HL-60 (cell line): ENCODE data around the gene DOP1A.

Experiments used
- GABPA ChIP-seq: IDR thresholded peaks from 2 replicates; pipeline ENCODE4 v1.6.1; 2012; ENCODE audit warnings: low read depth
- POLR2AphosphoS5 ChIP-seq: IDR thresholded peaks from 2 replicates; pipeline ENCODE4 v1.6.1; 2012; ENCODE audit warnings: low read depth
- TF ChIP-seq, protein P1 (sequence below): IDR thresholded peaks from one replicate; pipeline ENCODE4 v1.5.1; 2011; ENCODE audit warnings: low read length, control low read depth, inconsistent platforms; ENCODE audit not compliant: insufficient read depth
- TF ChIP-seq, protein P2 (sequence below): IDR thresholded peaks from 2 replicates; pipeline ENCODE4 v1.6.1; 2012; ENCODE audit warnings: low read depth; ENCODE audit not compliant: insufficient replicate concordance

DNA sequence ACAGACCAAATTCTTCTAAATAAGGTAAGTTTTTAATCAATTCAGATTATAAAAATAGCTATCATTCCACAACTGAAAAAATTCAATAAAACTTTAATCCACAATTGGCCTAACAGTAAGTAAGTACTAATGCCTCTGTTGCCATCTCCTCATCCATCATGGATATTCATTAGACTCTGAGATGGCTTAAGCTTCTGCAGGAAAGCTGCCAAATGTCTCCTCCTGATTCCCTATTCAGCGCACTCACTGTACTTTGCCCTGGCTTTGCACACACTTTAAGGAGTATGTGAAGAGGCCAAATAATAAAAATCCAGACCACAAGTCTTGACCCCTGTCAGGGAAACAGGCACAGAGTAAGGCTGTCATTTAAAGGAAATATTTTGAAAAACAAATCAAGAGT, 102.0 kb downstream of the DOP1A start:
- TF ChIP-seq, protein P1, sequence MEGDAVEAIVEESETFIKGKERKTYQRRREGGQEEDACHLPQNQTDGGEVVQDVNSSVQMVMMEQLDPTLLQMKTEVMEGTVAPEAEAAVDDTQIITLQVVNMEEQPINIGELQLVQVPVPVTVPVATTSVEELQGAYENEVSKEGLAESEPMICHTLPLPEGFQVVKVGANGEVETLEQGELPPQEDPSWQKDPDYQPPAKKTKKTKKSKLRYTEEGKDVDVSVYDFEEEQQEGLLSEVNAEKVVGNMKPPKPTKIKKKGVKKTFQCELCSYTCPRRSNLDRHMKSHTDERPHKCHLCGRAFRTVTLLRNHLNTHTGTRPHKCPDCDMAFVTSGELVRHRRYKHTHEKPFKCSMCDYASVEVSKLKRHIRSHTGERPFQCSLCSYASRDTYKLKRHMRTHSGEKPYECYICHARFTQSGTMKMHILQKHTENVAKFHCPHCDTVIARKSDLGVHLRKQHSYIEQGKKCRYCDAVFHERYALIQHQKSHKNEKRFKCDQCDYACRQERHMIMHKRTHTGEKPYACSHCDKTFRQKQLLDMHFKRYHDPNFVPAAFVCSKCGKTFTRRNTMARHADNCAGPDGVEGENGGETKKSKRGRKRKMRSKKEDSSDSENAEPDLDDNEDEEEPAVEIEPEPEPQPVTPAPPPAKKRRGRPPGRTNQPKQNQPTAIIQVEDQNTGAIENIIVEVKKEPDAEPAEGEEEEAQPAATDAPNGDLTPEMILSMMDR = no peak
- TF ChIP-seq GABPA (no peak), POLR2AphosphoS5 (no peak)
- TF ChIP-seq, protein P2, sequence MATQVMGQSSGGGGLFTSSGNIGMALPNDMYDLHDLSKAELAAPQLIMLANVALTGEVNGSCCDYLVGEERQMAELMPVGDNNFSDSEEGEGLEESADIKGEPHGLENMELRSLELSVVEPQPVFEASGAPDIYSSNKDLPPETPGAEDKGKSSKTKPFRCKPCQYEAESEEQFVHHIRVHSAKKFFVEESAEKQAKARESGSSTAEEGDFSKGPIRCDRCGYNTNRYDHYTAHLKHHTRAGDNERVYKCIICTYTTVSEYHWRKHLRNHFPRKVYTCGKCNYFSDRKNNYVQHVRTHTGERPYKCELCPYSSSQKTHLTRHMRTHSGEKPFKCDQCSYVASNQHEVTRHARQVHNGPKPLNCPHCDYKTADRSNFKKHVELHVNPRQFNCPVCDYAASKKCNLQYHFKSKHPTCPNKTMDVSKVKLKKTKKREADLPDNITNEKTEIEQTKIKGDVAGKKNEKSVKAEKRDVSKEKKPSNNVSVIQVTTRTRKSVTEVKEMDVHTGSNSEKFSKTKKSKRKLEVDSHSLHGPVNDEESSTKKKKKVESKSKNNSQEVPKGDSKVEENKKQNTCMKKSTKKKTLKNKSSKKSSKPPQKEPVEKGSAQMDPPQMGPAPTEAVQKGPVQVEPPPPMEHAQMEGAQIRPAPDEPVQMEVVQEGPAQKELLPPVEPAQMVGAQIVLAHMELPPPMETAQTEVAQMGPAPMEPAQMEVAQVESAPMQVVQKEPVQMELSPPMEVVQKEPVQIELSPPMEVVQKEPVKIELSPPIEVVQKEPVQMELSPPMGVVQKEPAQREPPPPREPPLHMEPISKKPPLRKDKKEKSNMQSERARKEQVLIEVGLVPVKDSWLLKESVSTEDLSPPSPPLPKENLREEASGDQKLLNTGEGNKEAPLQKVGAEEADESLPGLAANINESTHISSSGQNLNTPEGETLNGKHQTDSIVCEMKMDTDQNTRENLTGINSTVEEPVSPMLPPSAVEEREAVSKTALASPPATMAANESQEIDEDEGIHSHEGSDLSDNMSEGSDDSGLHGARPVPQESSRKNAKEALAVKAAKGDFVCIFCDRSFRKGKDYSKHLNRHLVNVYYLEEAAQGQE = no peak
